MCF 10A (cell line): ENCODE results near the gene FHL5. TPM values are rescaled to one million over a fixed set of nuclear protein-coding genes. Genes with fewer than 3 reads are reported as not detected.

Experiments used
- BruUV-seq: library from RNA; stranded (reverse); fragments of 400-500 nt; replicated peaks from 2 replicates; lab custom pipeline; 2021; lab: Mats Ljungman, UMichigan
- CTCF ChIA-PET: fragments of 300-600 bp; sonication (Branson Sonifier 250); formaldehyde crosslinking; extraction: SDS; loops from one replicate; lab custom pipeline; 2021; ENCODE audit warnings: antibody characterized with exemption, inconsistent platforms; lab: Yijun Ruan, JAX
- POLR2A ChIA-PET: fragments of 300-600, 350-650 bp; sonication (Branson Sonifier 250); formaldehyde crosslinking; extraction: SDS; loops from one replicate; lab custom pipeline; 2020; ENCODE audit warnings: antibody characterized with exemption, inconsistent platforms; lab: Yijun Ruan, JAX
- DNase-seq: peaks from one replicate; pipeline ENCODE4 v3.0.0-alpha.2; 2018; ENCODE audit not compliant: unreplicated experiment
- H3K27ac Mint-ChIP-seq: one replicate; pipeline ENCODE4 v1.8.0; 2022; ENCODE audit warnings: mild to moderate bottlenecking, low read depth, mixed read lengths; ENCODE audit not compliant: unreplicated experiment
- H3K27me3 Mint-ChIP-seq: one replicate; pipeline ENCODE4 v1.8.0; 2022; ENCODE audit warnings: mixed read lengths; ENCODE audit not compliant: insufficient read depth, unreplicated experiment
- H3K36me3 Mint-ChIP-seq: one replicate; pipeline ENCODE4 v1.8.0; 2022; ENCODE audit warnings: mild to moderate bottlenecking, moderate library complexity, mixed read lengths; ENCODE audit not compliant: insufficient read depth, unreplicated experiment
- H3K4me1 Mint-ChIP-seq: one replicate; pipeline ENCODE4 v1.8.0; 2022; ENCODE audit warnings: mixed read lengths; ENCODE audit not compliant: insufficient read depth, unreplicated experiment
- H3K4me3 Mint-ChIP-seq: one replicate; pipeline ENCODE4 v1.8.0; 2022; ENCODE audit warnings: mild to moderate bottlenecking, moderate library complexity, mixed read lengths; ENCODE audit not compliant: unreplicated experiment
- H3K9me3 Mint-ChIP-seq: one replicate; pipeline ENCODE4 v1.8.0; 2022; ENCODE audit warnings: mixed read lengths; ENCODE audit not compliant: unreplicated experiment
- CTCF ChIP-seq: fragments of 200-600 bp; IDR thresholded peaks from one replicate; pipeline ENCODE4 v1.8.0; 2022; ENCODE audit warnings: antibody characterized with exemption, mild to moderate bottlenecking; ENCODE audit not compliant: unreplicated experiment
- intact Hi-C: fragments of 100-400 bp; cut with micrococcal nuclease; formaldehyde crosslinking; loops from 2 replicates; pipeline ENCODE4 v1.14.1; 2022
- total RNA-seq: library from RNA; stranded (reverse); gene quantifications from 2 replicates; pipeline ENCODE4 v1.2.3, GENCODE V29; 2022

FHL5 gene
- total RNA-seq, 1 experiment from 2014 or later = not detected

DNA sequence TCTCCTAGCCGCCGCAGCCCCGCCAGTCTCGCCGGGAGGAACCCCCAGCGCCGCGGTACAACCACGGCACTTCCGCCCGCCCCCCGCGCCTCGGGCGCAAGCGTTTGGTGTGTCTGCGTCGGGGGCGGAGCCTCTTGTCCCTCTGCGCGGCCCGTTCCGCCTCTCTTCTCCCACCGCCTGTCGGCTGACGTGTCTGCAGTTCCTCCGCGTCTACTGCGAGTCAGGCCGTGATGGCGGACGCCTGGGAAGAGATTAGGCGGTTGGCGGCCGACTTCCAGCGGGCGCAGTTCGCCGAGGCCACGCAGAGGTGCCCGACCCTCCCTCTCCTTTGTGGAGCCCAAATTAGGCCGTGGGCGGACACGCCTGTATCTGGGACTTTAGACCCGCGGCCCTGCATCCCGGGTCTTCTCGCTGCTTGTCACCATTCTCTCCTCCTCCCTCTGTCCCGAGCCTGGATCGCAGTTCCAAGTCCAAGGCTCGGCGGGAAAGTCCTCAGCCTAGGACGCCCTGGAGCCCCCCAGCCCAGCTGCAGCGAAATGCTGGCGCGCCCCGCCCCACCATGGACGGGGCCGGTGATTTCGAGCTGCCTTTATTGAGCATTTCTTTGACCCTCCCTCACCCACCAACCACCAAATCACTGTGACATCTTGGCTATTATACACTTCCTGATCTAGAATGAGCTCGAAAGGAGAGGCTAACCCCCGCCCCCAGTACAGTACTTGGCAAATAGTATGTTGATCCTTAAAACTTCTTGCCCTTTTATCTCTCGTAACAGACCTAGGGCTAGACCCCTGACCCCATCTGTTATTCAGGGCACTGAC lies 41.1 kb upstream of the FHL5 start, which contains the start of gene UFL1:
Gene UFL1, plus strand, starts transcription at position 163 of the 821 bp plus-strand sequence. Its CDS starts 68 bp downstream, at position 231.
- H3K27me3 Mint-ChIP-seq = no peaks in the 10 kb centered on the region
- no peaks in the 10 kb centered on the region for H3K9me3 Mint-ChIP-seq
- BruUV-seq = no TSS peak
- H3K27ac Mint-ChIP-seq = peak within 1 kb of the TSS; percentile 99
- H3K4me3 Mint-ChIP-seq = peak within 1 kb of the TSS; percentile 98
- peaks cover 17% of the 10 kb centered on the region for H3K4me1 Mint-ChIP-seq
- peaks cover 26% of the 10 kb centered on the region for H3K36me3 Mint-ChIP-seq
- no peak for TF ChIP-seq CTCF
- intact Hi-C loops = loop anchor here (5.0 kb wide), 1 partner anchor 945 kb away; the partner anchor contains the start of gene MANEA
- ChIA-PET POLR2A (interaction anchor here (0.6 to 0.9 kb wide), 2 partner anchors 24 to 271 kb away, joined by 3 read pairs; no protein-coding TSS in a partner anchor), CTCF (interaction anchor here (0.7 kb wide), 1 partner anchor 789 kb away, joined by 3 read pairs; no protein-coding TSS in a partner anchor)
- DNase-seq = peak; percentile 92

- ChIA-PET POLR2A (no interaction called here), CTCF (interaction anchor here (0.7 kb wide), 1 partner anchor 788 kb away, joined by 3 read pairs; no protein-coding TSS in a partner anchor)
- Mint-ChIP-seq H3K4me3 (peak overlapping the region; percentile 98), H3K27me3 (no peaks in the 10 kb centered on the region), H3K27ac (peak overlapping the region; percentile 99), H3K9me3 (no peaks in the 10 kb centered on the region), H3K4me1 (peaks cover 17% of the 10 kb centered on the region), H3K36me3 (peaks cover 30% of the 10 kb centered on the region)
- DNase-seq = no peak
- intact Hi-C loops = loop anchor here (5.0 kb wide), 1 partner anchor 945 kb away; the partner anchor contains the start of gene MANEA
- TSS peak; percentile 51 for BruUV-seq
- TF ChIP-seq CTCF = no peak
Observed at GRCh38 chr6:96522465-96523009, 40.4 kb upstream of the FHL5 start.

DNA sequence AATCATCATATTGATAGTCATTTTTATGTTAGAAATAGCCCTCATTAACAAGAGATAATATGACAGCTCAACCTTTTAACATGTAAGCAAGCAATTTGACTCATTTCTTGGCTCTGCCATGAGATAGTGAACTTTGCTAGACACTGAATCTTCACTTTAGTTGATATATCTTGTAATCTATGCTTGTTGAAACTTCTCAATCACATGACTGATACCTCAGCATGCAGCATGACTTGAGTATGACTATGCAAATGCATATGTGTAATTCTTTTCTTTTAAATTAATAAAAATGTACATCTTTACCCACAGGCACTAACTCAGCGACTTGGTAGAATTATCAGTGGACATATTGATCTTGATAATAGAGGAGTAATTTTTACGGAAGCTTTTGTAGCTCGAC lies 34.7 kb upstream of the FHL5 start:
- intact Hi-C loops = no loop called here
- TF ChIP-seq CTCF = no peak
- CTCF ChIA-PET = no interaction called here
- Mint-ChIP-seq H3K4me3 (no peak overlapping the region), H3K4me1 (peaks cover 5% of the 10 kb centered on the region), H3K36me3 (peaks cover 71% of the 10 kb centered on the region), H3K27ac (no peak overlapping the region), H3K27me3 (no peaks in the 10 kb centered on the region), H3K9me3 (no peaks in the 10 kb centered on the region)
- POLR2A ChIA-PET = no interaction called here
- DNase-seq = no peak
- no TSS peak for BruUV-seq

- Mint-ChIP-seq H3K4me1 (no peaks in the 10 kb centered on the region), H3K27me3 (no peaks in the 10 kb centered on the region), H3K9me3 (no peaks in the 10 kb centered on the region), H3K4me3 (no peak overlapping the region), H3K27ac (no peak overlapping the region), H3K36me3 (peaks cover 70% of the 10 kb centered on the region)
- no TSS peak for BruUV-seq
- POLR2A ChIA-PET = no interaction called here
- TF ChIP-seq CTCF = no peak
- DNase-seq = no peak
- CTCF ChIA-PET = no interaction called here
- intact Hi-C loops = no loop called here
Observed at GRCh38 chr6:96532399-96532798, 30.5 kb upstream of the FHL5 start.
